NCI-H460 (cell line): ENCODE data around the gene OR52B6. TPM values are rescaled to one million over a fixed set of nuclear protein-coding genes. Genes with fewer than 3 reads are reported as not detected.

Experiments
- total RNA-seq: library from RNA; depleted of rRNA; stranded (reverse); fragments of >200 nt; shearing (Covaris generic); gene quantifications from 2 replicates; pipeline ENCODE4 v1.2.3, GENCODE V29; 2014; rRNA removed

The OR52B6 gene
- total RNA-seq, 1 experiment from 2014 or later = not detected

Other genes with a start within 250 kb of the OR52B6 start
- gene OR51B5, start 237.4 kb upstream of the OR52B6 start, total RNA-seq = 0.35 TPM in 1 of 2 replicates, not detected in the other
- not detected in 2 replicates for gene OR51B6, start 229.4 kb upstream of the OR52B6 start, total RNA-seq
- gene OR51M1, start 197.1 kb upstream of the OR52B6 start, total RNA-seq = not detected in 2 replicates
- not detected in 2 replicates for gene OR51Q1, start 158.8 kb upstream of the OR52B6 start, total RNA-seq
- not detected in 2 replicates for gene OR51I1, start 139.4 kb upstream of the OR52B6 start, total RNA-seq
- gene OR51I2, start 131.6 kb upstream of the OR52B6 start, total RNA-seq = not detected in 2 replicates
- gene OR52D1, start 92.2 kb upstream of the OR52B6 start, total RNA-seq = not detected in 2 replicates
- gene UBQLN3, start 70.9 kb upstream of the OR52B6 start, total RNA-seq = not detected in 2 replicates
- not detected in 2 replicates for gene UBQLNL, start 64.2 kb upstream of the OR52B6 start, total RNA-seq
- gene OR52H1, start 32.3 kb upstream of the OR52B6 start, total RNA-seq = not detected in 2 replicates
- 8.5 and 10.2 TPM in 2 replicates for gene TRIM6, start 15.8 kb downstream of the OR52B6 start, total RNA-seq
- 4.9 and 6.3 TPM in 2 replicates for gene TRIM34, start 44.1 kb downstream of the OR52B6 start, total RNA-seq
- 23.8 and 25.1 TPM in 2 replicates for gene TRIM5, start 104.2 kb downstream of the OR52B6 start, total RNA-seq
- gene TRIM22, start 108.9 kb downstream of the OR52B6 start, total RNA-seq = 1.2 and 1.4 TPM in 2 replicates
- gene OR56B1, start 155.6 kb downstream of the OR52B6 start, total RNA-seq = not detected in 2 replicates
- not detected in 2 replicates for gene OR52N4, start 173.4 kb downstream of the OR52B6 start, total RNA-seq
- gene OR52N5, start 202.5 kb downstream of the OR52B6 start, total RNA-seq = not detected in 2 replicates
- not detected in 2 replicates for gene OR52N1, start 210.4 kb downstream of the OR52B6 start, total RNA-seq
- gene OR52N2, start 228.0 kb downstream of the OR52B6 start, total RNA-seq = not detected in 2 replicates